Measurements from ENCODE around the gene ZNF560. TPM values are rescaled to one million over a fixed set of nuclear protein-coding genes. Genes with fewer than 3 reads are reported as not detected.

The ZNF560 gene
- total RNA-seq, 4 donors from 2014 or later = not detected

GRCh38 chr19:9461938-9462337 is 36.5 kb downstream of the ZNF560 start:
- H3K9me3 ChIP-seq = peaks cover 0 to 47% (median 13%) of the 10 kb centered on the region in 4 donors
- H3K4me3 ChIP-seq = no peak overlapping the region
- H3K27ac ChIP-seq = no peak overlapping the region
- DNase-seq = no peak
- no peak for TF ChIP-seq POLR2A (IDR thresholded peaks at IDR 0.05)
- TF ChIP-seq CTCF (IDR thresholded peaks at IDR 0.05) = no peak
- no peaks in the 10 kb centered on the region for H3K27me3 ChIP-seq
- H3K36me3 ChIP-seq = no peaks in the 10 kb centered on the region
- no peaks in the 10 kb centered on the region for H3K4me1 ChIP-seq

- no peaks in the 10 kb centered on the region for H3K4me1 ChIP-seq
- H3K36me3 ChIP-seq = no peaks in the 10 kb centered on the region
- no peak for TF ChIP-seq POLR2A (IDR thresholded peaks at IDR 0.05)
- TF ChIP-seq CTCF (IDR thresholded peaks at IDR 0.05) = no peak
- H3K4me3 ChIP-seq = no peak overlapping the region
- peaks cover 0 to 29% (median 11%) of the 10 kb centered on the region in 4 donors for H3K9me3 ChIP-seq
- no peaks in the 10 kb centered on the region for H3K27me3 ChIP-seq
- no peak overlapping the region for H3K27ac ChIP-seq
- no peak for DNase-seq
These were observed 42.3 kb downstream of the ZNF560 start for GRCh38 chr19:9456018-9456689.

- H3K36me3 ChIP-seq = no peaks in the 10 kb centered on the region
- H3K4me1 ChIP-seq = no peaks in the 10 kb centered on the region
- no peak for DNase-seq
- H3K9me3 ChIP-seq = peaks cover 0 to 27% (median 12%) of the 10 kb centered on the region in 4 donors
- no peaks in the 10 kb centered on the region for H3K27me3 ChIP-seq
- H3K27ac ChIP-seq = no peak overlapping the region
- no peak overlapping the region for H3K4me3 ChIP-seq
- TF ChIP-seq POLR2A (IDR thresholded peaks at IDR 0.05) (no peak), CTCF (IDR thresholded peaks at IDR 0.05) (no peak)
These were observed 44.5 kb downstream of the ZNF560 start for GRCh38 chr19:9453953-9454352.

- Histone ChIP-seq H3K4me1 (no peaks in the 10 kb centered on the region), H3K4me3 (no peak overlapping the region), H3K9me3 (peaks cover 0 to 35% (median 0%) of the 10 kb centered on the region in 4 donors), H3K27me3 (no peaks in the 10 kb centered on the region), H3K27ac (no peak overlapping the region), H3K36me3 (no peaks in the 10 kb centered on the region)
- DNase-seq = no peak
- TF ChIP-seq CTCF (IDR thresholded peaks at IDR 0.05) (no peak), POLR2A (IDR thresholded peaks at IDR 0.05) (no peak)
These were observed 53.4 kb downstream of the ZNF560 start for GRCh38 chr19:9445037-9445436.

- Histone ChIP-seq H3K9me3 (no peaks in the 10 kb centered on the region), H3K27ac (no peak overlapping the region), H3K4me3 (peak overlapping the region in 1 of 4 donors; percentile 94), H3K4me1 (peaks cover 0 to 13% (median 2%) of the 10 kb centered on the region in 4 donors), H3K36me3 (peaks cover 0 to 25% (median 0%) of the 10 kb centered on the region in 3 donors), H3K27me3 (no peaks in the 10 kb centered on the region)
- TF ChIP-seq POLR2A (IDR thresholded peaks at IDR 0.05) (no peak), CTCF (IDR thresholded peaks at IDR 0.05) (no peak)
- no peak for DNase-seq
These were observed 62.1 kb downstream of the ZNF560 start for GRCh38 chr19:9436358-9436757.
